Subcutaneous adipose tissue (tissue), 4 donors: ENCODE data around the gene ANTXRL. TPM values are rescaled to one million over a fixed set of nuclear protein-coding genes. Genes with fewer than 3 reads are reported as not detected.

Experiments
- CTCF ChIP-seq: fragments of 450-650 bp; IDR thresholded peaks from one replicate; pipeline ENCODE4 v1.5.1; 2016; ENCODE audit warnings: low read depth, mild to moderate bottlenecking, control low read depth, antibody characterized with exemption, moderate library complexity
- total RNA-seq, 4 donors: library from RNA; depleted of rRNA; stranded (reverse); fragments of >200 nt; gene quantifications; one replicate each; pipeline ENCODE4 v1.1.0, GENCODE V29; 2016

The ANTXRL gene
- total RNA-seq, 4 donors from 2014 or later: not detected

- no peak for TF ChIP-seq CTCF
Observed at GRCh38 chr10:46273506-46274477, 13.0 kb upstream of the ANTXRL start.

- no peak for TF ChIP-seq CTCF
Observed at GRCh38 chr10:46277840-46278239, 9.0 kb upstream of the ANTXRL start.

GRCh38 chr10:46282842-46283574, 3.8 kb upstream of the ANTXRL start:
- TF ChIP-seq CTCF: no peak

- no peak for TF ChIP-seq CTCF
Observed at GRCh38 chr10:46283580-46284285, 3.1 kb upstream of the ANTXRL start.

- TF ChIP-seq CTCF: no peak
Observed at GRCh38 chr10:46284286-46285229, 2.2 kb upstream of the ANTXRL start.

GRCh38 chr10:46285300-46285699, 1.5 kb upstream of the ANTXRL start:
- TF ChIP-seq CTCF: no peak
